SU-DHL-6 (cell line): ENCODE data around the gene RALGDS.
"Not testable (repeated sequence)": the region's sequence is repeated elsewhere in the genome, so short reads cannot be mapped to it uniquely, and the experiment has no call there.

ENCODE experiments used
- EZH2phosphoT487 ChIP-seq: fragments of 200-600 bp; sonication (generic), shearing (Covaris generic); conservative IDR thresholded peaks from 2 replicates; pipeline ENCODE4 v1.6.1; 2018; ENCODE audit warnings: mild to moderate bottlenecking, antibody characterized with exemption, low read length, moderate library complexity, mixed read lengths
- TF ChIP-seq, protein P1 (sequence below): fragments of 200-600 bp; sonication (generic); IDR thresholded peaks from one replicate; pipeline ENCODE4 v1.5.1; 2017; ENCODE audit warnings: antibody characterized with exemption, mild to moderate bottlenecking, low read length, moderate library complexity; ENCODE audit not compliant: insufficient read depth, poor library complexity, severe bottlenecking

DNA sequence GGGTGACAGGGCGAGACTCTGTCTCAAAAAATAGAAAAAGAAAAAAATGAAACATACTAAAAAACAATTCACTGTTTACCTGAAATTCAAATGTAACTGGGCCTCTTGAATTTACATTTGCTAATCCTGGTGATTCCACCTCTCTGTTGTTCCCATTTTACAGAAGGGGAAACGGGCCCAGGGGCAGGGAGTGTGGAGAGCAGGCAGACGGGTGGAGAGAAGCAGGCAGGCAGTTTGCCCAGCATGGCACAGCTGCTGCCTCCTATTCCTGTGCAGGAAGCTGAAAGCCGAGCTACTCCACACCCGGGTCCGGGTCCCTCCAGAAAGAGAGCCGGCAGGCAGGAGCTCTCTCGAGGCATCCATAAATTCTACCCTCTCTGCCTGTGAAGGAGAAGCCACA is 58.5 kb downstream of the RALGDS start:
- TF ChIP-seq EZH2phosphoT487, result not testable (repeated sequence)
- TF ChIP-seq, protein P1, sequence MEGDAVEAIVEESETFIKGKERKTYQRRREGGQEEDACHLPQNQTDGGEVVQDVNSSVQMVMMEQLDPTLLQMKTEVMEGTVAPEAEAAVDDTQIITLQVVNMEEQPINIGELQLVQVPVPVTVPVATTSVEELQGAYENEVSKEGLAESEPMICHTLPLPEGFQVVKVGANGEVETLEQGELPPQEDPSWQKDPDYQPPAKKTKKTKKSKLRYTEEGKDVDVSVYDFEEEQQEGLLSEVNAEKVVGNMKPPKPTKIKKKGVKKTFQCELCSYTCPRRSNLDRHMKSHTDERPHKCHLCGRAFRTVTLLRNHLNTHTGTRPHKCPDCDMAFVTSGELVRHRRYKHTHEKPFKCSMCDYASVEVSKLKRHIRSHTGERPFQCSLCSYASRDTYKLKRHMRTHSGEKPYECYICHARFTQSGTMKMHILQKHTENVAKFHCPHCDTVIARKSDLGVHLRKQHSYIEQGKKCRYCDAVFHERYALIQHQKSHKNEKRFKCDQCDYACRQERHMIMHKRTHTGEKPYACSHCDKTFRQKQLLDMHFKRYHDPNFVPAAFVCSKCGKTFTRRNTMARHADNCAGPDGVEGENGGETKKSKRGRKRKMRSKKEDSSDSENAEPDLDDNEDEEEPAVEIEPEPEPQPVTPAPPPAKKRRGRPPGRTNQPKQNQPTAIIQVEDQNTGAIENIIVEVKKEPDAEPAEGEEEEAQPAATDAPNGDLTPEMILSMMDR, result not testable (repeated sequence)
